GM10847 (cell line): Measurements from ENCODE around the gene P2RY8.

Experiments used
- POLR2A ChIP-seq: IDR thresholded peaks from 2 replicates; pipeline ENCODE4 v1.6.1; 2011; ENCODE audit not compliant: insufficient read length; ENCODE audit errors: extremely low read depth

P2RY8 gene

DNA sequence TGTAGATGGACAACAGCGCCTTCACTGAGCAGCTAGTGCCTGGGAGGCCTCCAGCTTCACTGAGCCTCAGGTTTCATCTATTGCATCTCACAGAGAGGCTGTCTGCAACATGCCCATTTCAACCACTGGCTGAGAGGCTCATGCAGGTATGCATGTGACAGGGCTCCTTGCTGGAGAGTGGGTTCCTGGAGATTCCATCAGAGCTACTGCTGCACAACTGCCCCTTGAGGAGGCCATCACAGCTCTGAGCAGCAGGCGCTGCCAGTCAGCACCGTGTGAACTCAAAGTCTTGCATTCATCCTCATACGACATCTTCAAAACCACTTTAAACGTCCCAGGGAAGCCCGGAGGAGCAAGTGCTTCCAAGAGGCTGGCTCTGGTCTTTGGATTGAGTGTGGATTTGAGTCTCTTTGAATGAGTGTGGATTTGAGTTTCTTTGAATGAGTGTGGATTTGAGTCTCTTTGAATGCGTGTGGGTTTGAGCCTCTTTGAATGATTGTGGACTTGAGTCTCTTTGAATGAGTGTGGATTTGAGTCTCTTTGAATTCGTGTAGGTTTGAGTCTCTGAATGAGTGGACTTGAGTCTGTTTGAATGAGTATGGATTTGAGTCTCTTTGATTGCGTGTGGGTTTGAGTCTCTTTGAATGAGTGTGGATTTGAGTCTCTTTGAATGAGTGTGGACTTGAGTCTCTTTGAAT lies 8.7 kb downstream of the P2RY8 start:
- no peak for TF ChIP-seq POLR2A

DNA sequence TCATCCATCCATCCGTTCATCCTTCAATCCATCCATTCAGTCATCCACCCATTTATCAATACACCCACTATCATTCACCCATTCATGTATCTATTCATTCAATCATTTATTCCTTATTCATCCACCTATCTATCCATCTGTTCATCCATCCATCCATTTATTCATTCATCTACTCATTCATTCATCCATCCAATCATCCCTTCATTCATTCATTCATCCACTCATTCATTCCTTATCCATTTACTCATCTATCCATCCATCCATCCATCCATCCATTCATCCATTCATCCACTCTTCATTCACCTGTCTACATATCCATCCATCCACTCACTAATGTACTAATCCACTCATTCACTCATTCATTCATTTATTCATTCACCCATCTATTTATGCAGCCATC lies 9.5 kb downstream of the P2RY8 start:
- no peak for TF ChIP-seq POLR2A

DNA sequence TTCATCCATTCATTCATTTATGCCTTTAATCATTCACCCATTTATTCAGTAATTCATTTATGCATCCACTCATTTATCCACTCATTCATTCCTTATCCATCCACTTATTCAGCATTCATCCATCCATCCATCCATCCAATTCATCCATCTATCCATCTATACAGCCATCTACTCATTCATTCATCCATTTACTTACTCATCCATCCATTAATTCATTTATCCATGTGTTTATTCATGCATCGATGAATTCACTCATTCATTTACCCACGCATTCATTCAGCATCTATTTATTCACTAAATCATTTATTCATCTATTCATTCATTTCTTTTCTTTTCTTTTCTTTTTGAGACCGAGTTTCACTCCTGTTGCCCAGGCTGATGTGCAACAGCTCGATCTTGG lies 10.4 kb downstream of the P2RY8 start:
- no peak for TF ChIP-seq POLR2A

DNA sequence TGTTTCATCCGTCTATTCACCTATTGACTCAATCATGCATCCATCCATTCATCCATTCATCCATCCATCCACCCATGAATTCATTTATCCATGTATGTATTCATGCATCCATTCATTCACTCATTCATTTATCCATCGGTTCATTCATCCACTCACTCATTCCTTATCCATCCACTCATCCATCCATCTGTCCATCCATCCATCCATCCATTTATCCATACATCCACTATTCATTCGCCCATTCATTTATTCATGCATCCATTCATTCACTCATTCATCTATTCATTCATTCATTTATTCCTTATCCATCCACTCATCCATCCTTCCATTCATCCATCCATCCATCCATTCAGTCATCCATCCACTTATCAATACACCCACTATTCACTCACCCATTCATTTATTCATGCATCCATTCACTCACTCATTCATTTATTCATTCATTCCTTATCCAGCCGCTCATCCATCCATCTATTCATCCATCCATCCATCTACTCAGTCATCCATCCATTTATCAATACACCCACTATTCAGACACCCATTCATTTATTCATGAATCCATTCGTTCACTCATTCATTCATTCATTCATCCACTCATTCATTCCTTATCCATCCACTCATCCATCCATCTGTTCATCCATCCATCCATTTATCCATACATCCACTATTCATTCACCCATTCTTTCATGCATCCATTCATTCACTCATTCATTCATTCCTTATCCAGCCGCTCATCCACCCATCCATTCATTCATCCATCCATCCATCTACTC lies 11.2 kb downstream of the P2RY8 start:
- no peak for TF ChIP-seq POLR2A

DNA sequence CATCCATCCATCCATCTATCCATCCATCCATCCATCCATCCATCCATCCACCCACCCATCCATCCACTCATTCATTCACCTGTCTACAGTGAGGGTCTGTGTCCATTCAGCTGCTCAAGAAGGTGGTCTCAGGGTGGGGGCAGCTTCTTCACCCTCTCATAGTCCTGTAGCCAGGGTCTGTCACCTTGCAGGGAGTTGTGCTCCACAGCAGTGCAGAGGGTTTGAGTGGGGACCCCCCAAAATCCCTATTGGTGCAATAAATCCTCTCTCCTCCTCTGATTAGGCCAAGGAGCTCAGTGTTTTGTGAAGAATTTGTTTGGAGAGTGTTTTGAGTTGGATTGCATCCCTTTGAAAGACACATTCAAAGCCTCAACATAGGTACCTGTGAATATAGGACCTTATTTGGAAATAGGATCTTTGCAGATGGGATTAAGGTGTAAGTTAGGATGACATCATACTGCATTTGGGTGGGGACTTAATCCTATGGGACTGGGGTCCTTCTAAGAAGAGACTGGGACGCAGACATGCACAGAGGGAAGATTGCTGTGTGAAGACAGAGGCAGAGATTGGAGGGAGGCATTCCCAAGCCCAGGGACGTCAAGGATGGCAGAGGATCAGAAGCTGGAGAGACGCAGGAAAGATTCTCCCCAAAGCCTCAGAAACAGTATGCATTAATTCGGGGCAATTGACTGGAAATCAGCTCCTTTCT lies 12.0 kb downstream of the P2RY8 start:
- TF ChIP-seq POLR2A = no peak

DNA sequence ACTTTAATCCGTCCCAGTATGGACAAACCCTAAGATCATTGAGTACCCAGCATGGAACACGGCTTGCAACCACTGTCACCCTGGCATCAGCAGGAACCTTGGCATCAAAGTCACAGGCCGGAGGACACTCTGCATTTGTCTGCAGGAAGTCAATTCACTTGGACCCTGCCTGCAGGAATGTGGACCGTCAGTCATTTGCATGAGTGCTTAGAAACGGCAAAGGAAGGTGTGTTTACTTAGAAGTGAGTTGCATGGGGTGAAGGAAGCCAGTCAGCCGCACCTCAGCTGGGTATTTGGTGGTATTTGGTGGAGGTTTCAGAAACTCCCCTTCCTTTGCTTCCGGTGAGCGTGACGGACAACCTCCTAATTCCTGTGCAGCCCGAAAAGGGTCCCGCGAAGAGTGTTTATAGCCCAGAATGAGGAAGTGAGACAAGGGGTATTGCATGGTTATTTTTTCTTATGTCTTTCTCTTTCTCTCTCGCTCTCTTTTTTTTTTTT lies 15.5 kb downstream of the P2RY8 start:
- TF ChIP-seq POLR2A = no peak

DNA sequence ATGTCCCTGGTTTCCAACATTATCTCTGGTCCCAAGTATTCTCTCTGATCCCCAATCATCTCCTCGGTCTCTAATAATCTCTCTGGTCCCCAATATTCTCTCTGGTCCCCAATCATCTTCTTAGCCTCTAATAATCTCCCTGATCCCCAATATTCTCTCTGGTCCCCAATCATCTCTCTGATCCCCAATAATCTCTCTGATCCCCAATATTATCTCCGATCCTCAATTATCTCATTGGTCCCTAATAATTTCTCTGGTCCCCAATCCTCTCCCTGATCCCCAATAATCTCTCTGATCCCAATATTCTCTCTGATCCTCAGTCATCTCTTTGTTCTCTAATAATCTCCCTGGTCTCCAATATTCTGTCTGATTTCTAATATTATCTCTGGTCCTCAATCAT lies 16.6 kb downstream of the P2RY8 start:
- no peak for TF ChIP-seq POLR2A

DNA sequence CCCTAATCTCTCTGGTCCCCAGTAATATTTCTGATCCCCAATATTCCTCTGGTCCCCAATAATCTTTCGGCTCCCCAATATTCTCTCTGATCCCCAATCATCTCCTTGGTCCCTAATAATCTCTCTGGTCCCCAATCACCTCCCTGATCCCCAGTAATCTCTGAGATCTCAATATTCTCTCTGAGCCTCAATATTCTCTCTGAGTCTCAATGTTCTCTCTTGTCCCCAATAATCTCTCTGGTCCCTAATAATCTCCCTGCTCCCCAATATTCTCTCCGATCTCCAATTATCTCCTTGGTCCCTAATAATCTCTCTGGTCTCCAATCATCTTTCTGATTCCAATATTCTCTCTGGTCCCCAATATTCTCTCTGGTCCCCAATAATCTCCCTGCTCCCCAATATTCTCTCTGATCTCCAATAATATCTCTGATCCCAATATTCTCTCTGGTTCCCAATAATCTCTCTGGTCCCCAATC lies 17.9 kb downstream of the P2RY8 start:
- no peak for TF ChIP-seq POLR2A

DNA sequence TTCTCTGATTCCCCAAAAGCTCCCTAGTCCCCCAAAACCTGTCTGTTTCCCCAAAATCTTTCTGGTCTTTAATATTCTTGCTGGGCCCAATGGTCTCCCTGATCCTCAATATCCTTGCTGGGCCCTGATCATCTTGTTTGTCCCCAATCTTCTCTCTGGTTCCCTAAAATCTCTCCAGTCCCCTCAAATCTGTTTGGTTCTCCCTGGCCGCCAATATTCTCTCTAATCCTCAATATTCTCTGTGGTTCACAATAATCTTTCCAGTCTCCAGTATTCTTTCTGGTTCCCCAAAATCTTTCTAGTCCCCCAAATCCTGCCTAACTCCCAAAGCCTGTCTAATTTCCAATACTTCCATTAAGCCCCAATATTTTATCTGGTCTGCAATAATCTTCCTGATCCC lies 18.5 kb downstream of the P2RY8 start:
- no peak for TF ChIP-seq POLR2A

DNA sequence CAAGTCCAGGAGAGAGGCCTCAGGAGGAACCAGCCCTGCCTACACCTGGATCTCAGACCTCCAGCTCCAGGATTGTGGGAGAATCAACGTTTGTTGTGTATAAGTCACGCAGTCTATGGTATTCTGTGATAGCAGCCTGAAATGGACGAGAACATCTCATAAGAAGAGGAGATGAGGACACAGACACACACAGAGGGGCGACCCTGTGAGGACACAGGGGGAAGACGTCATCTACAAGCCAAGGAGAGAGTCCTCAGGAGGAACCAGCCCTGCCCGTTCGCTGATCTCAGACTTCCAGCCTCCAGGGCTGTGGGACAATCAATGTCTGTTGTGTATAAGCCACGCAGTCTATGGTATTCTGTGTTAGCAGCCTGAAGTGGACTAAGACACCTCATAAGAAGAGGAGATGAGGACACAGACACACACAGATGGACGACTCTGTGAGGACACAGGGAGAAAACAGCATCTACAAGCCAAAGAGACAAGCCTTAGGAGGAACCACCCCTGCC lies 20.3 kb downstream of the P2RY8 start:
- no peak for TF ChIP-seq POLR2A

DNA sequence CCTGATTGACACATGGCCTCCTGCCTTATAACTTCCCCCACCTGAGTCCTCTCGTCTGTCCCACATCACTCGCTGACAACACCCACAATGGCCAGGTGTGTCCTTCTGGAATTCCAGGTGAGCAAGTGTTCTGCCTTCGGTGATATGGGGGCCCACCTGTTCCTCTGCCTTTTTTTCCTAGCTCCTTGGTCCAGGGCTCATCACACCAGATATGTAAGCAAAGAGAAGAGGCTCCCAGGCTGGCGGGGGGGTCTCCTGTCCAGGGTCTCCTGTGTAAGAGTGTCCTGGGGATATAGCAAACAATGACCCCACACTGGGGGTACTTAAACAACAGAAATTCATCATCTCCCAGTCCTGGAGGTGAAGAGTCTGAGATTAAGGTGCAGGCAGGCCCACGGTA lies 25.2 kb downstream of the P2RY8 start:
- no peak for TF ChIP-seq POLR2A

DNA sequence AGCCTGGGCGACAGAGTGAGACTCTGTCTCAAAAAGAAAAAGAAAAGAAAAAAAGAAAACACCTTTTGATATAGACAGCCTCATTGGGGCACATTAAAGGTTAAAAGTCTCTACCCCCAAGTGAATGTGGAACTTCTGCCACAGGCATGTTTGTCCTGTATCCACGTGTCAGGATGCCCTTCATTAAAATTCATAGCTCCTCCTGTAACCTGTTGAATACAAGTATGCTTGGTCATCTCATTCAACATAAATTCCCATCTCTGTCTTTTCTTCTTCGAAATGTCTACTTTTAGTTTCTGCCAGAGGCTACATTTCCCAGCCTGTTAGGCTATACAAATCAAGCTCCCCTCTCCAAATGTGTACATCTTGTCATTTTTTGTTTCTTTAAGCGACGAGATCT lies 25.8 kb downstream of the P2RY8 start:
- TF ChIP-seq POLR2A = no peak

DNA sequence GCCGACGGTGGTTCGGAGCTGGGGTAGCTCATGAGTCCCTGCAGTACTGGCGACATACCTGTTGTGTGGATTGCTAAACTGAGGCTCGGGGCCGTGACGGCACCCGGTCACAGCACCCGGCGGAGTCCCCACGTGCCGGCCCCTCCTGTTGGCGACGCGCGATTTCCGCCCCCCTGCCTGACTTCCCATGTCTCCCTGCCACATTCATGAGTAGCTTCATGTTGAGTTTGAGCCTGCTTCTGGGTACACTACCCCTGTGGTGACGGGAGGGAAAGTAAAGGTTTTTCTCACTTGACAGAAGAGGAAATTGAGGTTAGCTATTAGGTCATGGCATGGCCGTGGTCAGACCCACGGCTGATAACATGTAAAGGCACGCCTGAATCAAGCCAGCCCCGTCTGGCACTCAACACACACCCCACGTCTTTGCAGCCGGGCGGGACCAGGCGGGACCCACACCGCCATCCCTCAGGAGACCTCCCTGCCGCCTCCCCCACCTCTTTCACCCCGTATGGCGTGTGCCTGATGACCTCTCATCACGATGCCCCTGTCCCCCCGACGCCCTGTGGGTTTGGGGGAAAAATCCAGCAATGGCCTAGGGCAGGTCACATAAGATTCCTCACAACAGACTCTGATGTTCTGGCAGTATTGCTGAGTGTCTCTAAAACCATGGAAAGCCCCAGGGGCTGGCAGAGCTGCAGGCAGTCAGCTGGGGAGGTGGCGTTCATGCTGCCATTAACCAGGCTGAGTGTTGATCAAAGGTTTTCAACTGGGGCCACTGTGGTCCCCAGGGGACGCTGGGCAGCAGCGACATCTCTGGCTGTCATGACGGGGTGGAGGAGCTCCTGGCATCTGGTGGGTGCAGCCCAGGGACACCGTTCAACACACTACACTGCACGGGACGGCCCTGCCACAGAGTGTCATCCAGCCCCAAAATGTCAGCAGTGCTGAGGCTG lies 29.2 kb downstream of the P2RY8 start:
- TF ChIP-seq POLR2A = no peak

DNA sequence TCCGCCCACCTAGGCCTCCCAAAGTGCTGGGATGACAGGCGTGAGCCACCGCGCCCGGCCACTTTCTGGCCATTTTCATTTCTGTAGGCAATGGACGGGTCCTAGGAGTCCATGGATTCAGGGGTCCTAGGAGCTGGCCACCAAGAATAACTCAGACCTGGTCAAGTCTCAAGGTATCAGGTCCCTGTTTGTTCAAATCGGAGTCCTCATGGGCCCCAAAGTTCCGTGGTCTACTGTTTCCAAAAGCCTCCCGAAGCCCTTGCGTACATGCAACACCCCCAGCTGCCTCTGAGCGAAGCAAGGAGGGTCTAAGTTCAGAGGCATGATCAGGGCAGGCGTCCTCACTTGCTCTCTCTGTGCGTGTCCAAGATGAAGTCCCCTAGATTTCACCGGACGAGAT lies 30.1 kb downstream of the P2RY8 start:
- no peak for TF ChIP-seq POLR2A
